Ovary (tissue), 3 donors: ENCODE data around the gene SUSD6.

Experiments
- EP300 ChIP-seq: sonication (generic); formaldehyde crosslinking; IDR thresholded peaks from one replicate; pipeline ENCODE4 v1.6.1; 2017; ENCODE audit warnings: antibody characterized with exemption
- POLR2A ChIP-seq: fragments of 450-650 bp; IDR thresholded peaks from one replicate; pipeline ENCODE4 v1.6.1; 2017; ENCODE audit warnings: antibody characterized with exemption, mild to moderate bottlenecking, moderate library complexity
- TF ChIP-seq, protein P1 (sequence below), 3 donors: fragments of 450-650 bp in 2 of 3; fragments of 200-600 bp in 1 of 3; IDR thresholded peaks; one replicate each; pipeline versions ENCODE4 v1.5.1 to v1.8.0; 2016 to 2022; ENCODE audit warnings: antibody characterized with exemption in 3 of 3, mild to moderate bottlenecking in 1 of 3
- donor health status: DM: no; HTN: no; CAD: no.

- TF ChIP-seq POLR2A (no peak), EP300 (no peak)
- TF ChIP-seq, protein P1, sequence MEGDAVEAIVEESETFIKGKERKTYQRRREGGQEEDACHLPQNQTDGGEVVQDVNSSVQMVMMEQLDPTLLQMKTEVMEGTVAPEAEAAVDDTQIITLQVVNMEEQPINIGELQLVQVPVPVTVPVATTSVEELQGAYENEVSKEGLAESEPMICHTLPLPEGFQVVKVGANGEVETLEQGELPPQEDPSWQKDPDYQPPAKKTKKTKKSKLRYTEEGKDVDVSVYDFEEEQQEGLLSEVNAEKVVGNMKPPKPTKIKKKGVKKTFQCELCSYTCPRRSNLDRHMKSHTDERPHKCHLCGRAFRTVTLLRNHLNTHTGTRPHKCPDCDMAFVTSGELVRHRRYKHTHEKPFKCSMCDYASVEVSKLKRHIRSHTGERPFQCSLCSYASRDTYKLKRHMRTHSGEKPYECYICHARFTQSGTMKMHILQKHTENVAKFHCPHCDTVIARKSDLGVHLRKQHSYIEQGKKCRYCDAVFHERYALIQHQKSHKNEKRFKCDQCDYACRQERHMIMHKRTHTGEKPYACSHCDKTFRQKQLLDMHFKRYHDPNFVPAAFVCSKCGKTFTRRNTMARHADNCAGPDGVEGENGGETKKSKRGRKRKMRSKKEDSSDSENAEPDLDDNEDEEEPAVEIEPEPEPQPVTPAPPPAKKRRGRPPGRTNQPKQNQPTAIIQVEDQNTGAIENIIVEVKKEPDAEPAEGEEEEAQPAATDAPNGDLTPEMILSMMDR (IDR thresholded peaks at IDR 0.05), result no peak
These were observed 62.3 kb downstream of the SUSD6 start for GRCh38 chr14:69673578-69674305.
